ENCODE results near the gene HIGD2A.

The HIGD2A gene

GRCh38 chr5:176415240-176415951, 26.8 kb downstream of the HIGD2A start:
- DNase-seq (ENCODE audit: low read depth in 2 of 2, low spot score in 1 of 2), result no peak

- DNase-seq (ENCODE audit: low read depth in 2 of 2, low spot score in 1 of 2), result peak; percentile 70 to 77
Observed at GRCh38 chr5:176415952-176416924, 27.7 kb downstream of the HIGD2A start, which contains the start of gene CLTB. Gene CLTB (minus strand): TSS chr5:176416539. CDS start chr5:176416363, 176 bp downstream.

DNA sequence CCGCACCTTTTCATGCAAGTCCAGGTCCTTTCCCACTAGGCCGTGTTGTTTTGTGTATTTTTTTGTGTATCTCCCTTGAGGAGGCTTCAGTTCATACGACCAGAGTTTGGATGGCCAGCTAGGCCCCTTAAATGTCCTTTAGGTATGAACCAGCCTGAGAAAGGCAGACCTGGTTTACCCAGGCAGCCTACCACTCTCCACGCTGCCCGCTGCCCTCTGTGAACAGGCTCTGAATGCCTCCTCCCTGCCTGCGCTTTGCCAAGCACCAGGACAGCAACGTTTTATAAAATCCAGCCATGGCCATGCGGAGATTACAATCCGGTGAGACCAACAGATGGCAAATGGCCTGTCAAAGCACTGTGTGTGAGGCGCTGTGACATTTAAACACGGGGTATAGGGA, 28.4 kb downstream of the HIGD2A start:
- DNase-seq (ENCODE audit: low read depth in 2 of 2, low spot score in 1 of 2), result no peak

DNA sequence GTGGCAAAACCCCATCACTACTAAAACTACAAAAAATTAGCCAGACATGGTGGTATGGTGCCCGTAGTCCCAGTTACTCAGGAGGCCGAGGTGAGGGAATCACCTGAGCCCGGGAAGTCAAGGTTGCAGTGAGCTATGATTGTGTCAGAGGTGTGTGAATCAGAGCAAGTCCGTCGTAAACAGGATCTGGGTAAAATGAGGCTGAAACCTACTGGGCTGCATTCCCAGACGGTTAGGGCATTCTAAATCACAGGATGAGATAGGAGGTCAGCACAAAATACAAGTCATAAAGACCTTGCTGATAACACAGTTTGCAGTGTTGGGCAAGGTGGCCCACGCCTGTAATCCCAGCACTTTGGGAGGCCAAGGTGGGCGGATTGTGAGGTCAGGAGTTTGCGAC, 29.7 kb downstream of the HIGD2A start:
- no peak for DNase-seq (ENCODE audit: low read depth in 2 of 2, low spot score in 1 of 2)

GRCh38 chr5:176420086-176420485, 31.5 kb downstream of the HIGD2A start:
- DNase-seq (ENCODE audit: low read depth in 2 of 2, low spot score in 1 of 2), result no peak

DNA sequence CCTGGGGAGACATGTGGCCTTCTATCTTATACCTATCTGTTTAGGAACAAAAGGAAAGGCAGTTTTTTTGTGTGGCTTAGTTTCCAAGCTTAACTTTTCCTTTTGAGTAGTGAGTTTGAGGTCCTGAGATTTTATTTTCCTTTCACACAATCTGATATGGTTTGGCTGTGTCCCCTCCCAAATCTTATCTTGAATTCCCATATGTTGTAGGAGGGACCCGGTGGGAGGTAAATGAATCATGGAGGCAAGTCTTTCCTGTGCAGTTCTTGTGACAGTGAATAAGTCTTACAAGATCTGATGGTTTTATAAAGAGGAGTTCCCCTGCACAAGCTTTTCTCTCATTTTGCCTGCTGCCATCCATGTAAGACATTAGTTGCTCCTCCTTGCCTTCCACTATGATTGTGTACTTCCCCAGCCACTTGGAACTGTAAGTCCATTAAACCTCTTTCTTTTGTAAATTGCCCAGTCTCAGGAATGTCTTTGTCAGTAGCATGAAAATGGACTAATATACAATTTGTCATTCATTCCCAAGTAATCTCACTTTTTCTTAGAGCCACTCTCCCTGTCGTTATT, 32.5 kb downstream of the HIGD2A start:
- DNase-seq (ENCODE audit: low read depth in 2 of 2, low spot score in 1 of 2), result no peak

DNA sequence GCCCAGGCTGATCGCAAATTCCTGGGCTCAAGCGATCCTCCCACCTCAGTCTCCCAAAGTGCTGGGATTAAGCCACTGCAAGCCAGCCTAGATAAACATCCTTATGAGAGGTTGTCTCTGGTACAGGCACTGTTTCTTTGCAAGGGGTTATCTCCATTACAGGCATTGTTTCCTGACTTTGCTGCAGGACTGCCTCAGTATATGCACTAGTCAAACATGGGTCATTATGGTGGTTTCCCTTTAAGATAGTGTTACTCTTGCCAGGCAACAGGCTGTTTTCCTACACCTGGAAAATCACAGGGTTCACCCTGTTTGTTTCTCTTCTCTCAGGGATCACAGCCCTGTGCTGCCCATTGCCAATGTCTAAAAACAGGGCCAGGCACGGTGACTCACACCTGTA, 35.6 kb downstream of the HIGD2A start:
- DNase-seq (ENCODE audit: low read depth in 2 of 2, low spot score in 1 of 2), result no peak

- no peak for DNase-seq (ENCODE audit: low read depth in 2 of 2, low spot score in 1 of 2)
Observed at GRCh38 chr5:176425138-176425537, 36.6 kb downstream of the HIGD2A start.

- no peak for DNase-seq (ENCODE audit: low read depth in 2 of 2, low spot score in 1 of 2)
Observed at GRCh38 chr5:176425791-176426190, 37.2 kb downstream of the HIGD2A start.

DNA sequence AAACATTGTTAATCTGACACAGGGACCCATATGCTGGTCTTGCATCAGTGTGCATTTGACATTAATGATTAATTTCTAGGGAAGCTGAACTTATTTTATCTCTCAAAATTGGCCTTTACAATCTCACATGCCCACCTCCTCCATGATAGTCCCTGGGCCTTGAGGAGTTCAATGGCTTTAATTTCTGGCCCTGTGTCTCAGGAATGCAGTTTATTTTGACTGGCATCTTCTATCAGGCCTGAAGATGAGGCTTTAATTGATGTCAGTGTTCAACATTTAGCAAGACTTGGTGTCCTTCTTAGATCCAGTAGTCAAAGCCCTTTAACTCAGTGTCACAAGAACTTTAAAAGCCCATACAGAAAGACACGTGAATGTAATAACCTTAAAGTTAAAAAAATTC, 38.3 kb downstream of the HIGD2A start:
- no peak for DNase-seq (ENCODE audit: low read depth in 2 of 2, low spot score in 1 of 2)

- DNase-seq (ENCODE audit: low read depth in 2 of 2, low spot score in 1 of 2), result no peak
Observed at GRCh38 chr5:176427971-176428370, 39.4 kb downstream of the HIGD2A start.

- DNase-seq (ENCODE audit: low read depth in 2 of 2, low spot score in 1 of 2), result no peak
Observed at GRCh38 chr5:176429972-176430371, 41.4 kb downstream of the HIGD2A start.

DNA sequence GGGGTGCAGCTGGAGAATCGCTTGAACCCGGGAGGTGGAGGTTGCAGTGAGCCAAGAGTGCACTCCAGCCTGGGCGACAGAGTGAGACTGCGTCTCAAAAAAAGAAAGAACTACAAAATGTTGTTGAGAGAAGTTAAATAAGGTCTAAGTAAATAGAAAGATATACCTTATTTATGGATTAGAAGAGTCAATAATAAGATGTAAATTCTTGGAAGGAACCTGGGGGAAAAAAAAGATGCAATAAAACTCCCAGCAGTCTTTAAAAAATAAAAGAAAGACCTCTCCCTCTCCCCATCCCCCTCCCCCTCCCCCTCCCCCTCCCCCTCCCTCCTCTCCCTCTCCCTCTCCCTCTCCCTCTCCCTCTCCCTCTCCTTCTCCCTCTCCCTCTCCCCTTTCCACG, 44.2 kb downstream of the HIGD2A start:
- DNase-seq (ENCODE audit: low read depth in 2 of 2, low spot score in 1 of 2), result no peak

- DNase-seq (ENCODE audit: low read depth in 2 of 2, low spot score in 1 of 2), result no peak
Observed at GRCh38 chr5:176436656-176437055, 48.1 kb downstream of the HIGD2A start.

GRCh38 chr5:176438959-176439757, 50.6 kb downstream of the HIGD2A start:
- DNase-seq (ENCODE audit: low read depth in 2 of 2, low spot score in 1 of 2), result no peak
